Measurements from ENCODE around the gene LMO7. TPM values are rescaled to one million over a fixed set of nuclear protein-coding genes. Genes with fewer than 3 reads are reported as not detected.

The LMO7 gene
- total RNA-seq, 4 donors from 2014 or later, result 75.2 to 127 (median 87.0) TPM

GRCh38 chr13:75770592-75771011 lies 134.5 kb downstream of the LMO7 start:
- H3K9me3 ChIP-seq, result no peaks in the 10 kb centered on the region
- TF ChIP-seq EP300 (IDR thresholded peaks at IDR 0.05), result no peak
- TF ChIP-seq POLR2A (IDR thresholded peaks at IDR 0.05), result no peak
- no peak for TF ChIP-seq POLR2AphosphoS5 (IDR thresholded peaks at IDR 0.05)
- no peak for TF ChIP-seq CTCF (IDR thresholded peaks at IDR 0.05)
- no peak overlapping the region for H3K27ac ChIP-seq
- DNase-seq (ENCODE audit: low spot score in 2 of 2), result no peak
- H3K27me3 ChIP-seq, result no peaks in the 10 kb centered on the region
- H3K4me1 ChIP-seq, result peaks cover 16% of the 10 kb centered on the region
- no peak overlapping the region for H3K4me3 ChIP-seq
- WGBS, result 55% methylated on average over 3 of the region's 3 CpGs
- H3K36me3 ChIP-seq, result no peaks in the 10 kb centered on the region

- Histone ChIP-seq H3K4me1 (peaks cover 16% of the 10 kb centered on the region), H3K4me3 (no peak overlapping the region), H3K9me3 (no peaks in the 10 kb centered on the region), H3K36me3 (no peaks in the 10 kb centered on the region), H3K27me3 (no peaks in the 10 kb centered on the region), H3K27ac (no peak overlapping the region)
- WGBS, result 71% methylated on average over 1 of the region's 1 CpG
- TF ChIP-seq CTCF (IDR thresholded peaks at IDR 0.05) (no peak), POLR2A (IDR thresholded peaks at IDR 0.05) (no peak), POLR2AphosphoS5 (IDR thresholded peaks at IDR 0.05) (no peak), EP300 (IDR thresholded peaks at IDR 0.05) (no peak)
- DNase-seq (ENCODE audit: low spot score in 2 of 2), result no peak
These were observed 135.1 kb downstream of the LMO7 start for GRCh38 chr13:75771226-75771625.

- Histone ChIP-seq H3K4me1 (peaks cover 16% of the 10 kb centered on the region), H3K36me3 (no peaks in the 10 kb centered on the region), H3K27ac (no peak overlapping the region), H3K9me3 (no peaks in the 10 kb centered on the region), H3K4me3 (no peak overlapping the region), H3K27me3 (no peaks in the 10 kb centered on the region)
- no peak for DNase-seq (ENCODE audit: low spot score in 2 of 2)
- TF ChIP-seq POLR2A (IDR thresholded peaks at IDR 0.05) (no peak), CTCF (IDR thresholded peaks at IDR 0.05) (no peak)
These were observed 135.7 kb downstream of the LMO7 start for GRCh38 chr13:75771818-75772217.

GRCh38 chr13:75774176-75774575 lies 138.0 kb downstream of the LMO7 start:
- TF ChIP-seq CTCF (IDR thresholded peaks at IDR 0.05) (no peak), POLR2AphosphoS5 (IDR thresholded peaks at IDR 0.05) (no peak), POLR2A (IDR thresholded peaks at IDR 0.05) (no peak), EP300 (IDR thresholded peaks at IDR 0.05) (no peak)
- Histone ChIP-seq H3K27ac (no peak overlapping the region), H3K36me3 (no peaks in the 10 kb centered on the region), H3K9me3 (no peaks in the 10 kb centered on the region), H3K4me1 (peaks cover 16% of the 10 kb centered on the region), H3K4me3 (no peak overlapping the region), H3K27me3 (no peaks in the 10 kb centered on the region)
- 100% methylated on average over 1 of the region's 1 CpG for WGBS
- DNase-seq (ENCODE audit: low spot score in 2 of 2), result no peak

GRCh38 chr13:75776550-75776949 lies 140.4 kb downstream of the LMO7 start:
- WGBS, result 94% methylated on average over 3 of the region's 3 CpGs
- Histone ChIP-seq H3K27ac (no peak overlapping the region), H3K4me1 (no peaks in the 10 kb centered on the region), H3K27me3 (no peaks in the 10 kb centered on the region), H3K36me3 (no peaks in the 10 kb centered on the region), H3K4me3 (no peak overlapping the region), H3K9me3 (no peaks in the 10 kb centered on the region)
- TF ChIP-seq EP300 (IDR thresholded peaks at IDR 0.05), result no peak
- no peak for TF ChIP-seq POLR2AphosphoS5 (IDR thresholded peaks at IDR 0.05)
- TF ChIP-seq POLR2A (IDR thresholded peaks at IDR 0.05), result no peak
- no peak for TF ChIP-seq CTCF (IDR thresholded peaks at IDR 0.05)
- DNase-seq (ENCODE audit: low spot score in 2 of 2), result no peak
